ENCODE results near the gene SUOX. TPM values are rescaled to one million over a fixed set of nuclear protein-coding genes. Genes with fewer than 3 reads are reported as not detected.

Gene SUOX
- total and polyA plus RNA-seq, 11 donors: 25.0 to 59.5 (median 30.0) TPM

GRCh38 chr12:55972456-55972855, 24.6 kb upstream of the SUOX start:
- H3K9me3 ChIP-seq: no peaks in the 10 kb centered on the region
- H3K4me1 ChIP-seq: peaks cover 0 to 50% (median 33%) of the 10 kb centered on the region in 12 donors
- no peaks in the 10 kb centered on the region for H3K27me3 ChIP-seq
- no peak for TF ChIP-seq POLR2A (IDR thresholded peaks at IDR 0.05)
- peak overlapping the region; percentile 76 to 98 (median 92) for H3K27ac ChIP-seq
- intact Hi-C loops (cut with DNase I): loop anchor here in 2 of 10 donors (5.0 kb wide), 3 partner anchors 40 to 155 kb away; partner anchors contain the start of genes DGKA (in 1 of the 2), ORMDL2 (in 1 of the 2), PYM1 (in 1 of the 2) and SARNP (in 1 of the 2)
- peaks cover 0 to 26% (median 0%) of the 10 kb centered on the region in 9 donors for H3K36me3 ChIP-seq
- WGBS, 4 donors: 23 to 31% (median 27%) methylated on average over 1 of the region's 1 CpG
- H3K4me3 ChIP-seq: peak overlapping the region; percentile 22 to 95 (median 70)
- DNase-seq (no peak), ATAC-seq (no peak)

GRCh38 chr12:55972911-55973598, 24.0 kb upstream of the SUOX start:
- Histone ChIP-seq H3K27me3 (no peaks in the 10 kb centered on the region), H3K4me3 (peak overlapping the region; percentile 22 to 95 (median 70)), H3K27ac (peak overlapping the region; percentile 76 to 98 (median 92)), H3K4me1 (peaks cover 0 to 51% (median 30%) of the 10 kb centered on the region in 12 donors), H3K36me3 (peaks cover 0 to 27% (median 0%) of the 10 kb centered on the region in 9 donors), H3K9me3 (no peaks in the 10 kb centered on the region)
- intact Hi-C loops (cut with DNase I): loop anchor here in 2 of 10 donors (5.0 kb wide), 3 partner anchors 41 to 156 kb away; partner anchors contain the start of genes DGKA (in 1 of the 2), ORMDL2 (in 1 of the 2), PYM1 (in 1 of the 2) and SARNP (in 1 of the 2)
- TF ChIP-seq CTCF (IDR thresholded peaks at IDR 0.05) (no peak), POLR2A (IDR thresholded peaks at IDR 0.05) (peak in 1 of 2 donors; percentile 75)
- DNase-seq (no peak), ATAC-seq (peak in 1 of 4 donors; percentile 4)
- WGBS, 4 donors: 0 to 1% (median 1%) methylated on average over 18 of the region's 18 CpGs

GRCh38 chr12:55973599-55974307, 23.3 kb upstream of the SUOX start, which contains the start of gene RAB5B:
Gene RAB5B (plus strand): TSS chr12:55974078. CDS start chr12:55986961, 12,883 bp downstream.
- no peaks in the 10 kb centered on the region for H3K27me3 ChIP-seq
- peak within 1 kb of the TSS; percentile 84 to 100 (median 92) for H3K4me3 ChIP-seq
- WGBS, 4 donors: 0 to 1% (median 0%) methylated on average over 34 to 39 of the region's 39 CpGs
- ATAC-seq (peak; percentile 94 to 96 (median 95)), DNase-seq (peak; percentile 98 to 100 (median 100))
- intact Hi-C loops (cut with DNase I): loop anchor here in 2 of 10 donors (5.0 kb wide), 3 partner anchors 41 to 156 kb away; partner anchors contain the start of genes DGKA (in 1 of the 2), ORMDL2 (in 1 of the 2), PYM1 (in 1 of the 2) and SARNP (in 1 of the 2)
- H3K36me3 ChIP-seq: peaks cover 0 to 25% (median 0%) of the 10 kb centered on the region in 9 donors
- H3K27ac ChIP-seq: peak within 1 kb of the TSS; percentile 84 to 99 (median 96)
- TF ChIP-seq CTCF (IDR thresholded peaks at IDR 0.05) (peak in 8 of 12 donors; percentile 9 to 51 (median 34)), POLR2A (IDR thresholded peaks at IDR 0.05) (peak; percentile 96 to 99)
- peaks cover 0 to 55% (median 30%) of the 10 kb centered on the region in 12 donors for H3K4me1 ChIP-seq
- no peaks in the 10 kb centered on the region for H3K9me3 ChIP-seq

- TF ChIP-seq CTCF (IDR thresholded peaks at IDR 0.05) (no peak), POLR2A (IDR thresholded peaks at IDR 0.05) (no peak)
- peaks cover 0 to 51% (median 30%) of the 10 kb centered on the region in 12 donors for H3K4me1 ChIP-seq
- WGBS, 4 donors: 0 to 1% (median 0%) methylated on average over 15 of the region's 15 CpGs
Observed at GRCh38 chr12:55974308-55974730, 22.8 kb upstream of the SUOX start.

More at GRCh38 chr12:55974308-55974730, 22.8 kb upstream of the SUOX start:
- H3K27me3 ChIP-seq: no peaks in the 10 kb centered on the region
- peak in 4 of 5 donors; percentile 43 to 65 (median 56) for DNase-seq
- peak overlapping the region; percentile 79 to 100 (median 92) for H3K4me3 ChIP-seq
- no peaks in the 10 kb centered on the region for H3K9me3 ChIP-seq
- H3K36me3 ChIP-seq: peaks cover 0 to 29% (median under 1%) of the 10 kb centered on the region in 9 donors
- ATAC-seq: peak; percentile 6 to 43 (median 32)
- peak overlapping the region; percentile 78 to 99 (median 94) for H3K27ac ChIP-seq
- intact Hi-C loops (cut with DNase I): loop anchor here in 2 of 10 donors (5.0 kb wide), 3 partner anchors 42 to 157 kb away; partner anchors contain the start of genes DGKA (in 1 of the 2), ORMDL2 (in 1 of the 2), PYM1 (in 1 of the 2) and SARNP (in 1 of the 2)

All from heart left ventricle (tissue), 16 donors.